Measurements from ENCODE around the gene PGA5.

The PGA5 gene

GRCh38 chr11:61294717-61295595 lies 54.0 kb downstream of the PGA5 start, which contains the start of gene VWCE:
VWCE (minus strand) TSS chr11:61295316; CDS start chr11:61295037, 279 bp downstream.
- peak; percentile 86 for ATAC-seq
- no peak for TF ChIP-seq ZFP3 (CRISPR knock-in tag; IDR thresholded peaks at IDR 0.05)
- TF ChIP-seq RARB (CRISPR knock-in tag; IDR thresholded peaks at IDR 0.05) = no peak
- TF ChIP-seq ZNF70 (CRISPR knock-in tag; IDR thresholded peaks at IDR 0.05) = no peak
- no peak for TF ChIP-seq ZC3H10 (CRISPR knock-in tag; IDR thresholded peaks at IDR 0.05)
- no peak for TF ChIP-seq PATZ1 (CRISPR knock-in tag; IDR thresholded peaks at IDR 0.05; ENCODE audit: borderline replicate concordance)
- no peak for TF ChIP-seq GLIS3 (CRISPR knock-in tag; IDR thresholded peaks at IDR 0.05)
- TF ChIP-seq TCF4 (CRISPR knock-in tag; IDR thresholded peaks at IDR 0.05; ENCODE audit: borderline replicate concordance) = no peak
- TF ChIP-seq ZFP30 (CRISPR knock-in tag; IDR thresholded peaks at IDR 0.05) = no peak
- TF ChIP-seq ZNF565 (CRISPR knock-in tag; conservative IDR thresholded peaks at IDR 0.05; ENCODE audit: low read depth) = no peak
- TF ChIP-seq CSRNP3 (CRISPR knock-in tag; IDR thresholded peaks at IDR 0.05) = no peak
- no peak for TF ChIP-seq OSR1 (CRISPR knock-in tag; IDR thresholded peaks at IDR 0.05)
- TF ChIP-seq POU6F1 (CRISPR knock-in tag; IDR thresholded peaks at IDR 0.05; ENCODE audit: borderline replicate concordance, low read depth) = no peak

- TF ChIP-seq ZFP30 (CRISPR knock-in tag; IDR thresholded peaks at IDR 0.05) = no peak
- TF ChIP-seq SNAI2 (CRISPR knock-in tag; IDR thresholded peaks at IDR 0.05) = no peak
- TF ChIP-seq TSHZ2 (CRISPR knock-in tag; IDR thresholded peaks at IDR 0.05) = no peak
- no peak for TF ChIP-seq TCF4 (CRISPR knock-in tag; IDR thresholded peaks at IDR 0.05; ENCODE audit: borderline replicate concordance)
- TF ChIP-seq ZNF70 (CRISPR knock-in tag; IDR thresholded peaks at IDR 0.05) = no peak
- TF ChIP-seq GLIS3 (CRISPR knock-in tag; IDR thresholded peaks at IDR 0.05) = no peak
- TF ChIP-seq CSRNP3 (CRISPR knock-in tag; IDR thresholded peaks at IDR 0.05) = no peak
- no peak for TF ChIP-seq ZNF8 (CRISPR knock-in tag; IDR thresholded peaks at IDR 0.05)
- TF ChIP-seq ESRRG (CRISPR knock-in tag; IDR thresholded peaks at IDR 0.05) = no peak
- no peak for TF ChIP-seq ZC3H10 (CRISPR knock-in tag; IDR thresholded peaks at IDR 0.05)
- no peak for TF ChIP-seq ZNF565 (CRISPR knock-in tag; conservative IDR thresholded peaks at IDR 0.05; ENCODE audit: low read depth)
- TF ChIP-seq RARB (CRISPR knock-in tag; IDR thresholded peaks at IDR 0.05) = no peak
- TF ChIP-seq ARNTL (CRISPR knock-in tag; IDR thresholded peaks at IDR 0.05; ENCODE audit: borderline replicate concordance, low read depth) = no peak
- ATAC-seq = no peak
Observed at GRCh38 chr11:61295596-61295926, 54.6 kb downstream of the PGA5 start.

GRCh38 chr11:61297341-61297740 lies 56.4 kb downstream of the PGA5 start:
- no peak for ATAC-seq
- TF ChIP-seq OSR1 (CRISPR knock-in tag; IDR thresholded peaks at IDR 0.05) (no peak), ARNTL (CRISPR knock-in tag; IDR thresholded peaks at IDR 0.05; ENCODE audit: borderline replicate concordance, low read depth) (no peak), ESRRG (CRISPR knock-in tag; IDR thresholded peaks at IDR 0.05) (no peak), GLIS3 (CRISPR knock-in tag; IDR thresholded peaks at IDR 0.05) (no peak), ZFP30 (CRISPR knock-in tag; IDR thresholded peaks at IDR 0.05) (no peak), SNAI2 (CRISPR knock-in tag; IDR thresholded peaks at IDR 0.05) (no peak), ZNF70 (CRISPR knock-in tag; IDR thresholded peaks at IDR 0.05) (no peak), TOX (CRISPR knock-in tag; IDR thresholded peaks at IDR 0.05; ENCODE audit: borderline replicate concordance) (no peak), PPARA (CRISPR knock-in tag; IDR thresholded peaks at IDR 0.05; ENCODE audit: borderline replicate concordance) (no peak), PATZ1 (CRISPR knock-in tag; IDR thresholded peaks at IDR 0.05; ENCODE audit: borderline replicate concordance) (no peak), BACH2 (CRISPR knock-in tag; IDR thresholded peaks at IDR 0.05; ENCODE audit: borderline replicate concordance) (no peak), CREB5 (CRISPR knock-in tag; IDR thresholded peaks at IDR 0.05; ENCODE audit: low read depth) (no peak), TCF4 (CRISPR knock-in tag; IDR thresholded peaks at IDR 0.05; ENCODE audit: borderline replicate concordance) (no peak)
